Measurements from ENCODE around the gene ZNF205. TPM values are rescaled to one million over a fixed set of nuclear protein-coding genes. Genes with fewer than 3 reads are reported as not detected.

The ZNF205 gene
- total and polyA plus RNA-seq, 4 donors, result 9.2 to 26.4 (median 21.8) TPM

DNA sequence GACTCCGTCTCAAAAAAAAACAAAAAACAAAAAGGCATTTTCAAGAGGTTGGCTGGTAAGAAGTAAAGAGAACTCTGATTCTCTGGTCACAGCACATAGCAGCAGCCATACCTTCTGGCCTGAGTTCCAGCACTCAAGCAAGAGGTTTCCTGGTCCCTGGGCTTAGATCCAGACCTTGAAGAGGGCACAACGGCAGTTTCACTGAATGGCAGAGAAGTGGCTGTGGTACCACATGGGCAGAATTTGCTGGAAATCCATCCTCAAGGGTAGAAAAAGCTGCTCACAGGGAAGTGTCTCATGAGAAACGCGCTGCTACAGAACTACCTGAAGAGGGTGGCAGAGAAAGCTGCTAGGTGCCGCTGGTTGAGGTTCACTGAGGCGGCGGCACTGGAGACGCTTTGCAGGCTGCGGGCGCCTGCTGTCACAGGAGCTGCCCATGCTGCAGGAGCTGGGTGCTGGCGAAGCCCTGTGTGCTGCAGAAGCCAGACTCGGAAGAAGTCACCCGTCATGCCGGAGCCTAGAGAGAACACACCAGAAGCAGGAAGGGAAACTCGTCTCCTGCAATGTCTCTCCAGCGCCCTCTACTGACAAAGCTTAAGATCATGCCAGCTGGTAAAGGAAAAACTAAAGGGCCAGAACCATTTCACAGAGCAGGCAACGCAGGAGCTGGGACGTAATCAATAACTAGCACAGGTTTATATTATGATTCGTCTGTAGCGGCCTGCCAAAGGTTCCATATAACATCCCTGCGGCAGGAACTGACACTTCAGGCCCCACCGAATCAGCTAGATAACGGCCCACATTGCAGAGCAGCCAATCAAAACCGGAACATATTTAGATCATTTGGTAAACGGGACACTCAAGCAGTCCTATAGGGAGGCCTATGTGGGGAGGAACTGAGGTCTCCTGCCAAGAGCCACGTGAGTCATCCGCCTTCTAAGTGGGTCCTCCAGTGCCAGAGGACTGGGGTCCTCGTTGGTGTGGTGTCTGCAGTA is 17.0 kb downstream of the ZNF205 start:
- peaks cover 30% of the 10 kb centered on the region for H3K4me1 ChIP-seq (ENCODE audit: control insufficient read depth, insufficient read depth, low read length)
- DNase-seq (ENCODE audit: low read depth in 4 of 6, low spot score in 6 of 6), result peak in 5 of 6 donors; percentile 57 to 95 (median 82)
- no peaks in the 10 kb centered on the region for H3K27me3 ChIP-seq (ENCODE audit: control insufficient read depth, insufficient read depth, low read length)
- 35% methylated on average over 27 of the region's 28 CpGs for WGBS (ENCODE audit: insufficient coverage)
- H3K9me3 ChIP-seq (ENCODE audit: control insufficient read depth, insufficient read depth, low read length), result no peaks in the 10 kb centered on the region
- H3K36me3 ChIP-seq (ENCODE audit: control insufficient read depth, insufficient read depth, low read length), result peaks cover 44% of the 10 kb centered on the region
- peak overlapping the region; percentile 48 for H3K27ac ChIP-seq (ENCODE audit: low read depth, low read length)
- H3K4me3 ChIP-seq (ENCODE audit: low read depth, low read length), result peak overlapping the region; percentile 22

DNA sequence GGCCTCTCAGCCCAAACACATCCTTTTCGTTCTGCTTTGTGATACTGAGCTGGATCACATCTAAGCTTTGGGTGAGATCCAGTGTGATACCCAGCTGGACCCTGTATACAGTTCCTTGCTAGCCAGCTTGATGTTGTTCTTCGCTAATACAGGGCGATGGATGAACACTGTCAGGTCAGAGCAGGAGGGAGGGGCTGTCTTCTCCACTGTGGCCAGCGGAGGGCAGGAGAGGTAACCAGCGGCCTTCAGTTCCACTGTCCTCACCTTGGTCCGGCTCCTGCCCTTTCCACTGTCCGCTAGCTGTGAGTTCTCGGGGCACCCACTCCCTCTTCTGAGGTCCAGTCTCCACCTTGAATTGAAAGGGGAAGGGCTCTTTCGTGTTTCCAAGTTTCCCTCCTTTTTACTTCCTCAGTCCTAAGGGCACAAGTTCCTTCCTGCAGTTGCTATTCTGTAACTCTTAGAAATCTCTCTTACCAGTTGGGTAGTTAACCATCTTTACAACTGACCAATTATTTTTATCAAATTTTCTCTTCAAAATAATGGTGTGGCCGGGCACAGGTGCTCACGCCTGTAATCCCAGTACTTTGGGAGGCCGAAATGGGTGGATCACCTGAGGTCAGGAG is 19.5 kb downstream of the ZNF205 start:
- 66% methylated on average over 4 of the region's 12 CpGs for WGBS (ENCODE audit: insufficient coverage)
- no peaks in the 10 kb centered on the region for H3K9me3 ChIP-seq (ENCODE audit: control insufficient read depth, insufficient read depth, low read length)
- peak in 1 of 6 donors; percentile 52 for DNase-seq (ENCODE audit: low read depth in 4 of 6, low spot score in 6 of 6)
- peaks cover 44% of the 10 kb centered on the region for H3K36me3 ChIP-seq (ENCODE audit: control insufficient read depth, insufficient read depth, low read length)
- no peak overlapping the region for H3K27ac ChIP-seq (ENCODE audit: low read depth, low read length)
- peaks cover 27% of the 10 kb centered on the region for H3K4me1 ChIP-seq (ENCODE audit: control insufficient read depth, insufficient read depth, low read length)
- no peak overlapping the region for H3K4me3 ChIP-seq (ENCODE audit: low read depth, low read length)
- H3K27me3 ChIP-seq (ENCODE audit: control insufficient read depth, insufficient read depth, low read length), result no peaks in the 10 kb centered on the region

DNA sequence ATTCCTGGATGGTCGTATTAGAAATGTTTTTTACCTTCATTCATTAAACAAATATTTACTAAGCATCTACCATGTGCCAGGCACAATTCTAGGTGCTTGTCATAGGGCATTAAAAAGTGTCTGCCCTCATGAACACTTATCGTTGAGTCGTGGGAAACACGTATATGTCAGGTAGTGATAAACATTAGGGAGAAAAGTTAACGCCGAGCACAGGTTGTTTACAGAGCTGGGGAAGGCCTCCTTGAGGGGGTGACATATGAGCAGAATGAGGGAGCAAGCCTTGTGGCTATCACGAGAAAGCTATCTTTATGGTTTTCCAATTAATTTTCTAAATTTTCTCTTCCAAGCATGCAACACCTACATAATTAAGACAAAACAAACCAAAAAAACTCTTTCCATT is 21.5 kb downstream of the ZNF205 start:
- 23% methylated on average over 5 of the region's 7 CpGs for WGBS (ENCODE audit: insufficient coverage)
- Histone ChIP-seq H3K4me3 (ENCODE audit: low read depth, low read length) (peak overlapping the region; percentile 99), H3K36me3 (ENCODE audit: control insufficient read depth, insufficient read depth, low read length) (peaks cover 52% of the 10 kb centered on the region), H3K27me3 (ENCODE audit: control insufficient read depth, insufficient read depth, low read length) (no peaks in the 10 kb centered on the region), H3K4me1 (ENCODE audit: control insufficient read depth, insufficient read depth, low read length) (peaks cover 25% of the 10 kb centered on the region), H3K9me3 (ENCODE audit: control insufficient read depth, insufficient read depth, low read length) (no peaks in the 10 kb centered on the region), H3K27ac (ENCODE audit: low read depth, low read length) (peak overlapping the region; percentile 99)
- DNase-seq (ENCODE audit: low read depth in 4 of 6, low spot score in 6 of 6), result no peak

DNA sequence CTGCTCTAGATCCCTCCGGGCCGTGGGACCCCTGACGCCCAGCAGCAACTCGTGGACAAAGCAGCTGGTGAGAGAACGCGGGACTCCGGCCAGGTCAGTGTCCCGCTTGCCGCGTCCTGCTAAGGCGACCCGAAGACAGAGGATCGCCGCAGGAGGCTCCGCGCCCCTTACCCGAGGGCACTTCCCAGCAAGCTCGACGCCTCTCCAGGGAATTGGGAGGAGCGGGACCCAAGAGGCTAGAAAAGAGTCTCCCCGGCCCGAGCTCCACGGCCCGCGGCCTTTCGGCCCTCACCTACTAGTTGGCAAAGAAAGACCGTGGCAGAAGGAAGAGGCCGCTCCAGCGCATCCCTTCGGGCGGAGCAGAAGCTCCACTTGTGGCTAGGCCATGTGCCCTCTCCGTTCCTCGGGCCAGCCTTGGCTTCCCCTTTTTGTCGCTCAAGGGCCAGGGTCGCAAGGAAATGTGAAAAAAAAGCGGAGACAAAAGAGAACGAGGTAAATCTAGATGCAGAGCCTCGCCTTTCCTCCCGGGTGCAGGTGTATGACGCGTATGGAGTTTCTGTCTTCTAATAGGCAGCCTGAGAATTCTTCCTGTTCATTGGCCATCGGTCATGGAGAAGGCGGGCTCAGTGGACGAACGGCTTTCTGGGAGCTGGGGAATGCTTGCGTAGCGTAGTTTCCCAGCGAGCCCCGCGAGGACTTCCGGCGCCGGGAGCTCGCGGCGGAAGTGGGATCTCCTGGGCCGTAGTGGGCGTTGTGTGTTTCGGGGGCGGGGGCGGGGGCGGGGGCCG is 22.1 kb downstream of the ZNF205 start, which contains the start of gene ZNF213:
Gene ZNF213 (plus strand): TSS at position 692 of the 788 bp plus-strand sequence. CDS start 2,252 bp downstream, outside the sequence.
- Histone ChIP-seq H3K27me3 (ENCODE audit: control insufficient read depth, insufficient read depth, low read length) (no peaks in the 10 kb centered on the region), H3K27ac (ENCODE audit: low read depth, low read length) (peak within 1 kb of the TSS; percentile 99), H3K4me3 (ENCODE audit: low read depth, low read length) (peak within 1 kb of the TSS; percentile 99), H3K9me3 (ENCODE audit: control insufficient read depth, insufficient read depth, low read length) (no peaks in the 10 kb centered on the region), H3K4me1 (ENCODE audit: control insufficient read depth, insufficient read depth, low read length) (peaks cover 18% of the 10 kb centered on the region), H3K36me3 (ENCODE audit: control insufficient read depth, insufficient read depth, low read length) (peaks cover 52% of the 10 kb centered on the region)
- 0% methylated on average over 58 of the region's 63 CpGs for WGBS (ENCODE audit: insufficient coverage)
- DNase-seq (ENCODE audit: low read depth in 4 of 6, low spot score in 6 of 6), result peak; percentile 95 to 100 (median 97)

DNA sequence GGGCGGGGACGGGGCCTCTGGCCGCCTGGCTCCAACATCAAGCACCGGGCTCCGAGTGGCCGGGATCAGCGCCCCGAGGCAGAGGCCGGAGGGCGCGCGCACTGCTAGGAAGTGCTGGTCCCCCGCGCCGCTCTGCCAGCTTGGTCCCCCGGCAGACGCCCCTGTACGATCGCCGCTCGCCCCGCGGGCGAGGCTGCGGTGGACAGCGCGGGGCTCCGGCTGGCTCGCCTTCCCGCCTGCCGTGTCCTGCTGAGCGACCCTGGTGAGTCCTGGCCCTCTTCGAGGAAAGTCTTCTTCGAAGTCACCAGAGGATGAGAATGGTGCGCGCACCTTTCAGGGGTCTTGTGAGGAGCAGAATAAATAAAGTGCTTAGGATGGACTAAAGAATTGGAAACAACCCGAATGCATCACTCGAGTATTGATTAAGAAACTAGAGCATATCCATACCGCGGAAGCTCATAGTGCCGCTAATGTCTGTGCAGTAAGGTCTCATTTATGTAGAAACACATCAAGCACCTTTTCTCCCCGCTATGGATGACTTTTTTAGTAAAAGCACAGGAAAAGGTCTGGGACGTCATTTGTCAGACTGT is 22.8 kb downstream of the ZNF205 start:
- Histone ChIP-seq H3K4me3 (ENCODE audit: low read depth, low read length) (peak overlapping the region; percentile 56), H3K4me1 (ENCODE audit: control insufficient read depth, insufficient read depth, low read length) (peaks cover 11% of the 10 kb centered on the region), H3K9me3 (ENCODE audit: control insufficient read depth, insufficient read depth, low read length) (no peaks in the 10 kb centered on the region), H3K27ac (ENCODE audit: low read depth, low read length) (peak overlapping the region; percentile 50), H3K27me3 (ENCODE audit: control insufficient read depth, insufficient read depth, low read length) (no peaks in the 10 kb centered on the region), H3K36me3 (ENCODE audit: control insufficient read depth, insufficient read depth, low read length) (peaks cover 54% of the 10 kb centered on the region)
- DNase-seq (ENCODE audit: low read depth in 4 of 6, low spot score in 6 of 6), result no peak
- WGBS (ENCODE audit: insufficient coverage), result 0% methylated on average over 34 of the region's 43 CpGs

DNA sequence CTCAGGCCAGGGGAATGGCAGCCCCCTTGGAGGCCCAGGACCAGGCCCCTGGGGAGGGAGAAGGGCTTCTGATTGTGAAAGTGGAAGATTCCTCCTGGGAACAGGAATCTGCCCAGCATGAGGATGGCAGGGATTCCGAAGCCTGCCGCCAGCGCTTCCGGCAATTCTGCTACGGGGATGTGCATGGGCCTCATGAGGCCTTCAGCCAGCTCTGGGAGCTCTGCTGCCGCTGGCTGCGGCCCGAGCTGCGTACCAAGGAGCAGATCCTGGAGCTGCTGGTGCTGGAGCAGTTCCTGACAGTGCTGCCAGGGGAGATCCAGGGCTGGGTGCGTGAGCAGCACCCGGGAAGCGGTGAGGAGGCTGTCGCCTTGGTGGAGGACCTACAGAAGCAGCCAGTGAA is 24.9 kb downstream of the ZNF205 start:
- H3K36me3 ChIP-seq (ENCODE audit: control insufficient read depth, insufficient read depth, low read length), result peaks cover 58% of the 10 kb centered on the region
- H3K4me3 ChIP-seq (ENCODE audit: low read depth, low read length), result no peak overlapping the region
- 92% methylated on average over 13 of the region's 13 CpGs for WGBS (ENCODE audit: insufficient coverage)
- H3K27ac ChIP-seq (ENCODE audit: low read depth, low read length), result no peak overlapping the region
- H3K9me3 ChIP-seq (ENCODE audit: control insufficient read depth, insufficient read depth, low read length), result no peaks in the 10 kb centered on the region
- DNase-seq (ENCODE audit: low read depth in 4 of 6, low spot score in 6 of 6), result no peak
- peaks cover 6% of the 10 kb centered on the region for H3K4me1 ChIP-seq (ENCODE audit: control insufficient read depth, insufficient read depth, low read length)
- no peaks in the 10 kb centered on the region for H3K27me3 ChIP-seq (ENCODE audit: control insufficient read depth, insufficient read depth, low read length)

DNA sequence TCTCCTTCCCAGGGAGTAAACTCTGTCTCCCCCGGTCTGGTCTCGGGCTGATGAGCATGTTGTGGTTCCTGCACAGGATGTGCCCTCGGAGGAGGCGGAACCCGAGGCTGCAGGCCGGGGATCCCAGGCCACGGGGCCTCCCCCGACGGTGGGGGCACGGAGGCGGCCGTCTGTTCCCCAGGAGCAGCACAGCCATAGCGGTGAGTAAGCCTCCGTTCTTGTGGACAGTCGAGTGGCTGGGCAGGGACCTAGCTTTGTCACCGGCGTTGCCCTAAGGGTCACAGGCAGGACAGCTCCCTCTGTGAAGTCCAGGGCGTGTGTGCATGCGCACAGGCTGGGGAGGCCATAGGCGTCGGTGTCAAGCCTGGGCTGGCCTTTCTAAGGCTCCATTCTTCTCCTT is 26.0 kb downstream of the ZNF205 start:
- Histone ChIP-seq H3K4me3 (ENCODE audit: low read depth, low read length) (no peak overlapping the region), H3K27me3 (ENCODE audit: control insufficient read depth, insufficient read depth, low read length) (no peaks in the 10 kb centered on the region), H3K36me3 (ENCODE audit: control insufficient read depth, insufficient read depth, low read length) (peaks cover 69% of the 10 kb centered on the region), H3K9me3 (ENCODE audit: control insufficient read depth, insufficient read depth, low read length) (no peaks in the 10 kb centered on the region), H3K4me1 (ENCODE audit: control insufficient read depth, insufficient read depth, low read length) (peaks cover 6% of the 10 kb centered on the region), H3K27ac (ENCODE audit: low read depth, low read length) (no peak overlapping the region)
- 90% methylated on average over 21 of the region's 21 CpGs for WGBS (ENCODE audit: insufficient coverage)
- no peak for DNase-seq (ENCODE audit: low read depth in 4 of 6, low spot score in 6 of 6)

DNA sequence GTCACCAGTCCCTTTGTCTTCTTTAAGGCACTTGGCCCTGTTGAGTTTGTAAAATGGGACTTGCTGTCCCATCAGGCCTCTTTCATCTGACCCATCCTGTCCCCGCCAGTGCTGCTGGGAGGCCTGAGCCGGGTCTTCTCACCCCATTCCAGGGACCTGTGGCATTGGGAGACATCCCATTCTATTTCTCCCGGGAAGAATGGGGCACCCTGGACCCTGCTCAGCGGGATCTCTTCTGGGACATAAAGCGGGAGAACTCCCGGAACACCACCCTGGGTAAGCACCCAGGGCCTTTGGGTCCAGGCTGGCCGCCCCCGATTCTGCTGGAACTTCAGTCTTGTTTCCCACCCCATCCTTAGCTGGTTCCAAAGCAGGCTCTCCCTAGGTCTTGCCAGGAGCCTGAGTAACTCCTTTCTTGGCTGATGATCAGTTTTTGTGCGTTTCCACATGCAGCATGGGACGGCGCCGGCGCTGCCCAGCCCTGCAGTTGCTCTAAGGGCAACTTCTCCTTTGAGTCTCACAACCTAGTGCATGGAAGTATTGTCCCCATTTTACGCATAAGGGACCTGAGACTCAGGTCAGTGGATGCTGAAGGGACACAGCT is 26.5 kb downstream of the ZNF205 start:
- no peaks in the 10 kb centered on the region for H3K27me3 ChIP-seq (ENCODE audit: control insufficient read depth, insufficient read depth, low read length)
- no peak overlapping the region for H3K27ac ChIP-seq (ENCODE audit: low read depth, low read length)
- WGBS (ENCODE audit: insufficient coverage), result 93% methylated on average over 14 of the region's 14 CpGs
- peaks cover 6% of the 10 kb centered on the region for H3K4me1 ChIP-seq (ENCODE audit: control insufficient read depth, insufficient read depth, low read length)
- H3K36me3 ChIP-seq (ENCODE audit: control insufficient read depth, insufficient read depth, low read length), result peaks cover 75% of the 10 kb centered on the region
- no peak overlapping the region for H3K4me3 ChIP-seq (ENCODE audit: low read depth, low read length)
- DNase-seq (ENCODE audit: low read depth in 4 of 6, low spot score in 6 of 6), result no peak
- no peaks in the 10 kb centered on the region for H3K9me3 ChIP-seq (ENCODE audit: control insufficient read depth, insufficient read depth, low read length)

Data from spinal cord (tissue), 10 donors.